Transverse colon (tissue), 4 donors: ENCODE data around the gene OR10G4. TPM values are rescaled to one million over a fixed set of nuclear protein-coding genes. Genes with fewer than 3 reads are reported as not detected.

Experiments
- DNase-seq: peaks from one replicate; pipeline ENCODE4 v3.0.0-alpha.2; 2019
- H3K27ac ChIP-seq, 4 donors: fragments of 200-600 bp; sonication (generic); 2 replicates each; pipeline ENCODE4 v1.5.1; 2016 to 2018; ENCODE audit warnings: inconsistent platforms in 4 of 4
- H3K27me3 ChIP-seq: fragments of 200-600 bp; sonication (generic); 2 replicates; pipeline ENCODE4 v1.5.1; 2017; ENCODE audit warnings: inconsistent platforms
- H3K36me3 ChIP-seq, 4 donors: fragments of 200-600 bp; sonication (generic); 2 replicates each; pipeline ENCODE4 v1.5.1; 2017 to 2019; ENCODE audit warnings: inconsistent platforms in 4 of 4
- H3K4me1 ChIP-seq, 4 donors: fragments of 200-600 bp; sonication (generic); 2 replicates each; pipeline ENCODE4 v1.5.1; 2017 to 2020; ENCODE audit warnings: inconsistent platforms in 4 of 4
- H3K4me3 ChIP-seq, 4 donors: fragments of 200-600 bp; sonication (generic); 1 replicate in 1 of 4; 2 replicates in 3 of 4; pipeline versions ENCODE4 v1.5.1 to v1.6.1; 2017 to 2019; ENCODE audit warnings: inconsistent platforms in 4 of 4
- H3K9me3 ChIP-seq, 2 donors: fragments of 200-600 bp; sonication (generic); 2 replicates each; pipeline ENCODE4 v1.5.1; 2017 to 2019; ENCODE audit warnings: inconsistent platforms in 2 of 2
- EP300 ChIP-seq: sonication (generic); formaldehyde crosslinking; IDR thresholded peaks from one replicate; pipeline ENCODE4 v1.6.1; 2017; ENCODE audit warnings: antibody characterized with exemption, low read depth
- POLR2A ChIP-seq: fragments of 450-650 bp; IDR thresholded peaks from one replicate; pipeline ENCODE4 v1.6.1; 2016; ENCODE audit warnings: antibody characterized with exemption, mild to moderate bottlenecking, moderate library complexity
- POLR2AphosphoS5 ChIP-seq, 3 donors: sonication (generic); formaldehyde crosslinking; IDR thresholded peaks; one replicate each; pipeline ENCODE4 v1.6.1; 2016; ENCODE audit warnings: antibody characterized with exemption in 3 of 3
- WGBS, 2 donors: methylation state at CpG; one replicate each; pipeline ENCODE4 v1.1.5; 2018; ENCODE audit warnings: low coverage in 1 of 2; 5-methylcytosine and 5-hydroxymethylcytosine counted together
- in situ Hi-C, 4 donors: fragments of 200-750 bp; cut with MboI; loops; one replicate each; pipeline versions ENCODE4 v1.15.0 to v1.15.1; 2017; ENCODE audit warnings: low sequenced_read_pairs in 3 of 4, low pct_ligation_motif_present in 1 of 4, low pct_unique_long_range_greater_than_20kb in 1 of 4
- intact Hi-C: fragments of 100-400 bp; cut with DNase I; formaldehyde crosslinking; loops from one replicate; pipeline ENCODE4 v1.15.1; 2023; ENCODE audit warnings: low total_unique reads
- total RNA-seq, 4 donors: library from RNA; depleted of rRNA; stranded (reverse); fragments of >200 nt; gene quantifications; one replicate each; pipeline ENCODE4 v1.1.0, GENCODE V29; 2016
- TF ChIP-seq, protein P1 (sequence below), 5 experiments: fragments of 200-600 bp in 3 of 5; fragments of 450-650 bp in 2 of 5; sonication (generic) in 3 of 5; IDR thresholded peaks; 1 replicate in 2 of 5; 2 replicates in 3 of 5; pipeline ENCODE4 v1.5.1; 2016 to 2017; ENCODE audit warnings: antibody characterized with exemption in 5 of 5, inconsistent platforms in 3 of 5, mild to moderate bottlenecking in 2 of 5, moderate library complexity in 1 of 5

Gene OR10G4
- total RNA-seq, 4 donors from 2014 or later, result 0.27 to 1.2 TPM; not detected in 2

DNA sequence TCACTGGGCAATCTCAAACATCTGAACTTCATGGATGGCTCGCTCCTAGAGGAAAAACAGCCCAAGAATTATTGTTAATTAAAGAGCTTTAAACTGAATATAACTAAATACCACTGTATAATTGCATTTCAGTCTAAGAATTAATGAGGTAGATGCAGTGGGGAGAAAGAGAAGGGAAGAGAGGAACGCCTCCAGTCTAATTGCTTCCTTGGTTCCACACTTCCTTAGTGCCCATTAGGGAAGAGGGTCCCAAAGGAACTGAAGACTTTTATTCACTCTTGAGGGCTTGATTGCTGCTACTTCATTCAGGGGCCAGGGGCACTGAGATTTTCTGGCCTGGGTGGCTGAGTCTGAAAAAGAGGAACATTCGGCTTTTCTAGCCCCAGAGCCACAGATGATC is 40.2 kb downstream of the OR10G4 start:
- Histone ChIP-seq H3K9me3 (no peaks in the 10 kb centered on the region), H3K27ac (no peak overlapping the region), H3K27me3 (no peaks in the 10 kb centered on the region), H3K36me3 (no peaks in the 10 kb centered on the region), H3K4me1 (no peaks in the 10 kb centered on the region), H3K4me3 (no peak overlapping the region)
- TF ChIP-seq, protein P1, sequence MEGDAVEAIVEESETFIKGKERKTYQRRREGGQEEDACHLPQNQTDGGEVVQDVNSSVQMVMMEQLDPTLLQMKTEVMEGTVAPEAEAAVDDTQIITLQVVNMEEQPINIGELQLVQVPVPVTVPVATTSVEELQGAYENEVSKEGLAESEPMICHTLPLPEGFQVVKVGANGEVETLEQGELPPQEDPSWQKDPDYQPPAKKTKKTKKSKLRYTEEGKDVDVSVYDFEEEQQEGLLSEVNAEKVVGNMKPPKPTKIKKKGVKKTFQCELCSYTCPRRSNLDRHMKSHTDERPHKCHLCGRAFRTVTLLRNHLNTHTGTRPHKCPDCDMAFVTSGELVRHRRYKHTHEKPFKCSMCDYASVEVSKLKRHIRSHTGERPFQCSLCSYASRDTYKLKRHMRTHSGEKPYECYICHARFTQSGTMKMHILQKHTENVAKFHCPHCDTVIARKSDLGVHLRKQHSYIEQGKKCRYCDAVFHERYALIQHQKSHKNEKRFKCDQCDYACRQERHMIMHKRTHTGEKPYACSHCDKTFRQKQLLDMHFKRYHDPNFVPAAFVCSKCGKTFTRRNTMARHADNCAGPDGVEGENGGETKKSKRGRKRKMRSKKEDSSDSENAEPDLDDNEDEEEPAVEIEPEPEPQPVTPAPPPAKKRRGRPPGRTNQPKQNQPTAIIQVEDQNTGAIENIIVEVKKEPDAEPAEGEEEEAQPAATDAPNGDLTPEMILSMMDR (IDR thresholded peaks at IDR 0.05), result no peak
- TF ChIP-seq EP300 (no peak), POLR2AphosphoS5 (IDR thresholded peaks at IDR 0.05) (no peak), POLR2A (no peak)
- WGBS, 2 donors, result 73 to 84% methylated on average over 1 to 3 of the region's 3 CpGs
- in situ Hi-C loops, result loop anchor here in 3 of 4 donors (25.0 kb wide), 1 partner anchor 534 kb away; no protein-coding TSS in a partner anchor
- DNase-seq, result no peak
- intact Hi-C loops, result no loop called here

Other genes with a start within 250 kb of the OR10G4 start
- gene OR6M1, start 206.6 kb upstream of the OR10G4 start, total RNA-seq, result not detected
- not detected for gene TMEM225, start 127.3 kb upstream of the OR10G4 start, total RNA-seq
- gene OR8D4, start 110.8 kb upstream of the OR10G4 start, total RNA-seq, result 1 to 10 TPM in 2 of 4 donors, under 1 TPM in 1, not detected in 1; 0.82 to 1.7 (median 1.6) TPM
- gene OR4D5, start 73.4 kb upstream of the OR10G4 start, total RNA-seq, result under 1 TPM in 2 of 4 donors, not detected in 2; 0.41 to 0.95 TPM
- gene OR6T1, start 69.2 kb upstream of the OR10G4 start, total RNA-seq, result not detected
- gene OR10S1, start 35.2 kb upstream of the OR10G4 start, total RNA-seq, result not detected
- gene OR10G6, start 17.8 kb upstream of the OR10G4 start, total RNA-seq, result not detected
- gene OR10G9, start 10.0 kb downstream of the OR10G4 start, total RNA-seq, result under 1 TPM in 1 of 4 donors, not detected in 3; 0.55 TPM
- gene OR10G8, start 13.8 kb downstream of the OR10G4 start, total RNA-seq, result 1 to 10 TPM in 1 of 4 donors, not detected in 3; 2.0 TPM
- not detected for gene OR10G7, start 28.3 kb downstream of the OR10G4 start, total RNA-seq
- 10 to 100 TPM; 10.1 to 72.5 (median 37.2) TPM for gene VWA5A, start 102.5 kb downstream of the OR10G4 start, total RNA-seq
- gene OR10D3, start 170.3 kb downstream of the OR10G4 start, total RNA-seq, result not detected
- under 1 TPM in 1 of 4 donors, not detected in 3; under 0.01 TPM for gene OR8G1, start 228.1 kb downstream of the OR10G4 start, total RNA-seq
- under 1 TPM in 1 of 4 donors, not detected in 3; 0.41 TPM for gene OR8G5, start 243.4 kb downstream of the OR10G4 start, total RNA-seq